ENCODE data around the gene PIGL.
"Not testable (repeated sequence)": the region's sequence is repeated elsewhere in the genome, so short reads cannot be mapped to it uniquely, and the experiment has no call there.

- not testable (repeated sequence) for TF ChIP-seq CTCF, POLR2AphosphoS5 (IDR thresholded peaks at IDR 0.05)
Measured at GRCh38 chr17:16216341-16217001, 539 bp upstream of the PIGL start.

Data from transverse colon (tissue), 4 donors.